ENCODE data around the gene ITGAV. TPM values are rescaled to one million over a fixed set of nuclear protein-coding genes. Genes with fewer than 3 reads are reported as not detected.

Gene ITGAV
- total RNA-seq, 1 experiment from 2014 or later, result 30.5 TPM

DNA sequence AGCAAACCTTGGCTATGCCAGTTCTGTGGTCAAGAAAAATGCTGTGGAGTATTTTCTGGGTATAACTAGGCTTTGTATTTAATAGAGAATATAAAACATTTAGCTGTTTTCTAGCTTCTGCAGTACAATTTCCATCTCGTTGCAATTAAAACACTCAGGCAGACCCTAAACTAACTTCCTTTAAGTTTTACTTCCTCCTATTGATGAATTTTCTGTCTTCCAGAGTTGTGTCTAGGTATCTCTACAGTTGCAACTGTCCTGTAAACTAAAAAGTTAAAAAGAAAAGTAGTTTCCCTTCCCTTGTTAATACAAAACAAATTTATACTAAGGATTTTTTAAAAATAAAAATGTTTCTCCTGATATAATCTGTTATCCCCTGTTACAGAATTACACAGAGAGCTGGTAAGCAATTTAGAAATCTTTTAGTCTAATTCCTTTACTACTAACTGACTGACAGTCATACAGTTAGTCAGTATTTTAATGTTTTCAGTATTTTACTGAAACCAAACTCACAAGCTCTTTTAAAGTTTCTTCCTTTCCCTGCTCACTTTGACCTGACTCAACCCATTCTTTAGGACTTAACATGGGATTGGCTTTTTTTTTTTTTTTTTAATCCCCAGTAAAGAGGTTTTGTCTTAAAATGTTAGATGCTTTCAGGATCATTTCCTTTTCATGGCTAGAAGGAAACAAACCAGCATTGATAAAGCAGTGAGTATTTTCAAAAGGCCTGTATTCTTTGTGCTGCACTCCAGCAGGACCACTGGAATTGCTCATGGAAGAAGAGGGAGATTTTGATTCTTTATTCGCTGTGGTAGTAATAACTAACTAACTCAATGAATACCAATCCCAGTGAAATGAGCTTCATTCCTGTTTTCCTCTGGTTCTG lies 22.9 kb downstream of the ITGAV start:
- no peak for DNase-seq
- Histone ChIP-seq H3K4me3 (ENCODE audit: insufficient read depth, low read depth, low read length) (no peak overlapping the region), H3K36me3 (replicated peaks; ENCODE audit: control insufficient read depth, insufficient read depth, low read length) (no peaks in the 10 kb centered on the region), H3K27me3 (ENCODE audit: control insufficient read depth, insufficient read depth, low read length) (no peaks in the 10 kb centered on the region)

DNA sequence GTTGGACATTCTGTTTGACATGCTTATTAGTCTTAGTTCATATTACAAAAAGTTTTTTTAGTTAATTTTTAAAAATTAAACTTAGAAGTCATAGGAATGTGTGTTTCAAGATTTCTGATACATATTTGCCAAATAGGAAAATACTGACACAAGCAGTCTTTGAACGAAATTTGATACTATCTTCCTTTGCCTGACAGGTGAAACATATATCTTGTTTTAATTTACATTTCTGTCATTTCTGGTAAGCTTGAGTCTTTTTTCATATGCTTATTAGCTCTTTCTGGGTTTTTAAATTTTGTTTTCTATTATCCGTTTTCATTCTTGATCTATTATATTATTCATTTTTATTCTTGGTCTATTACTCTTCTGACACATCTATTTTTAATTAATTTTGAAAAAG lies 24.5 kb downstream of the ITGAV start:
- no peak for DNase-seq
- no peaks in the 10 kb centered on the region for H3K36me3 ChIP-seq (replicated peaks; ENCODE audit: control insufficient read depth, insufficient read depth, low read length)
- H3K27me3 ChIP-seq (ENCODE audit: control insufficient read depth, insufficient read depth, low read length), result no peaks in the 10 kb centered on the region
- H3K4me3 ChIP-seq (ENCODE audit: insufficient read depth, low read depth, low read length), result no peak overlapping the region

DNA sequence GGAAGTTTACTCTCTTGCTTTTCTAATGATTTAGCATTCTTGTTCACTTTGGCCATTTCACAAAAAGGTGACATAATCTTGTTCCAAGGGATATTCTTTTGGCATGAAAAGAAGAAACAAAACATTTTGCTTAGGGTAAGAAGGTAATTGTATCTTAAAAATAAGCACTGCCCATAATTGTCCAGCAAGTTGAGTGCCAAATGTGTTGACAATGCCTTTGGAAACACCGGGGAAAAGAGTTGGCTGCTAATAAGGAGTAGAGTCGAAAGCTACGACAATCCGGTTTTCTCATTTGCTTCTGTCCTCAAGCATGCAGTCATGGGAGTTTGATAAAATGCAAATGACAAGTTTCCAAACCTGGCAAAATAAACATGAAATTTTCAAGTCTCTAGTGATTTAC lies 27.3 kb downstream of the ITGAV start:
- Histone ChIP-seq H3K4me3 (ENCODE audit: insufficient read depth, low read depth, low read length) (no peak overlapping the region), H3K27me3 (ENCODE audit: control insufficient read depth, insufficient read depth, low read length) (no peaks in the 10 kb centered on the region), H3K36me3 (replicated peaks; ENCODE audit: control insufficient read depth, insufficient read depth, low read length) (no peaks in the 10 kb centered on the region)
- no peak for DNase-seq

DNA sequence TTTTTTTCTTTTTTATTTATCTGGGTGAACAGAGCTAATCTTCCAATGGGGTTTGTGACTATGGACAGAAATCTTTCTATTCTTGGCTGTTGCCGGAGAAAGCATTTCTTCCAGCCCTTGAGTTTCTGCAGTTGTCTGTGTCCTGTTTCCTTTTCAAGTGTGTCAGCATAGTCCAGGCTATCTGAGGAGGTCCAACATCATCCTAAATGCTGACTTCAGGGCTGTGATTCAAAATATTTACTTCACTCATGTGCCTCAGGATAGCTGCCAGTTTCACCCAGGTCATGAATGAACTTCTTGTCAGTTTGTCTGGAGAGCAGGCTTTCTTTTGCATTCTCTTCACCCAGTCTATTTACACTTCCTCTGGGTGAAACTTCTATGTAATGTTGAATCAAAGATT lies 27.9 kb downstream of the ITGAV start:
- no peak for DNase-seq
- no peak overlapping the region for H3K4me3 ChIP-seq (ENCODE audit: insufficient read depth, low read depth, low read length)
- no peaks in the 10 kb centered on the region; the same call in 1 of the 2 replicates for H3K36me3 ChIP-seq (replicated peaks; ENCODE audit: control insufficient read depth, insufficient read depth, low read length)
- no peaks in the 10 kb centered on the region for H3K27me3 ChIP-seq (ENCODE audit: control insufficient read depth, insufficient read depth, low read length)

DNA sequence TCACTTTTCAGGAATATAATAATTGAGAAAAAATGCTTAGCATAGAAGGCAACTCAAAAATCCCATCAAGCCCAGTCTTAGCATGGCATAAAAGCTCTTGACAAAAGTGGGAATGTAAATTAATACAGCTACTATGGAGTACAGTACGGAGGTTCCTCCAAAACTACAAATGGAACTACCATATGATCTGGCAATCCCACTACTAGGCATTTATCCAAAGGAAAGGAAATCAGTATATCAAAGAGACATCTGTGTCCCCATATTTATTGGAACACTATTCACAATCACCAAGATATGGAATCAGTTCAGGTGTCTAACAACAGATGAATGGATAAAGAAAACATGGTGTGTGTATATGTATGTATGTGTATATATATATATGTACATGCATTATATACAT lies 28.8 kb downstream of the ITGAV start:
- no peak for DNase-seq
- Histone ChIP-seq H3K27me3 (ENCODE audit: control insufficient read depth, insufficient read depth, low read length) (no peaks in the 10 kb centered on the region), H3K4me3 (ENCODE audit: insufficient read depth, low read depth, low read length) (no peak overlapping the region), H3K36me3 (replicated peaks; ENCODE audit: control insufficient read depth, insufficient read depth, low read length) (no peaks in the 10 kb centered on the region; the same call in 1 of the 2 replicates)

DNA sequence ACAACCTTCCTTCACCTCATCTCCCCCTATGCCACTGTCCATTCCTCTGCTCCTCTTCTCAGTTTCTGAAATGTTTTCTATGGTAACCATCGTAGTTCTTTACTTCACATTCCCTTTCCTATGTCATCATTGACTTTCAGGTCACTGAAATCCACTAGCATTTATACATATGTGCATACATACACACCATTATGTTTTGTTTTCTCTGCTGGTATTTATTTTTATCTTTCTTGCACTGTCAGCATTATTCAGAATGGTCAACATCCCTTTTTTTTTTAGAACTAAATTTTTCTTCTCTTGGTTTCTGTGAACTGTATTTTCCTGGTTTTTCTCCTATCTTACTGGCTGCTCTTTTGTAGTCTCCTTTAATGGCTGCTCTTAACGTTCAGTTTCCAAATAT lies 33.2 kb downstream of the ITGAV start:
- no peak overlapping the region for H3K4me3 ChIP-seq (ENCODE audit: insufficient read depth, low read depth, low read length)
- no peaks in the 10 kb centered on the region; the same call in 1 of the 2 replicates for H3K36me3 ChIP-seq (replicated peaks; ENCODE audit: control insufficient read depth, insufficient read depth, low read length)
- no peak for DNase-seq

DNA sequence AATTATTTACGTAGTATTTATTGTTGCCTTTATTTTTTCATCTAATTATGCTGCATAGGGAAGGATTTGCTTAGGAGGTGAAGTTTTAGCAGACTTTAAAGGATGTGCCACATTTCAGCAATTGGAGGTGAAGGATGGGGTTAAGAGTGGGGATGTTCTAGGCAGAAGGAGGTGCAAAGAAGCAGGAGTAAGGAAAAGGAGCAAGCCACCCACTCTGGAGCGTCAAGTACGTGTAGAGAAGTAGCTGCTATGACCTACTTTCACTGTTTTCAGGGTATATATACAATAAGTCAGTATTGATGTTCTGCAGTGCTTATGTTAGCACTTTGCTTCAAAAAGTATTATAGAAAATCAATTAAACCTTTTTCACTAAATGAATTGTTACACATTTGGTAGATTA lies 34.4 kb downstream of the ITGAV start:
- H3K36me3 ChIP-seq (replicated peaks; ENCODE audit: control insufficient read depth, insufficient read depth, low read length), result no peaks in the 10 kb centered on the region; the same call in 1 of the 2 replicates
- H3K4me3 ChIP-seq (ENCODE audit: insufficient read depth, low read depth, low read length), result no peak overlapping the region
- no peak for DNase-seq
- no peaks in the 10 kb centered on the region for H3K27me3 ChIP-seq (ENCODE audit: control insufficient read depth, insufficient read depth, low read length)

More for the DNA sequence above, 33.2 kb downstream of the ITGAV start:
- H3K27me3 ChIP-seq (ENCODE audit: control insufficient read depth, insufficient read depth, low read length), result no peaks in the 10 kb centered on the region

DNA sequence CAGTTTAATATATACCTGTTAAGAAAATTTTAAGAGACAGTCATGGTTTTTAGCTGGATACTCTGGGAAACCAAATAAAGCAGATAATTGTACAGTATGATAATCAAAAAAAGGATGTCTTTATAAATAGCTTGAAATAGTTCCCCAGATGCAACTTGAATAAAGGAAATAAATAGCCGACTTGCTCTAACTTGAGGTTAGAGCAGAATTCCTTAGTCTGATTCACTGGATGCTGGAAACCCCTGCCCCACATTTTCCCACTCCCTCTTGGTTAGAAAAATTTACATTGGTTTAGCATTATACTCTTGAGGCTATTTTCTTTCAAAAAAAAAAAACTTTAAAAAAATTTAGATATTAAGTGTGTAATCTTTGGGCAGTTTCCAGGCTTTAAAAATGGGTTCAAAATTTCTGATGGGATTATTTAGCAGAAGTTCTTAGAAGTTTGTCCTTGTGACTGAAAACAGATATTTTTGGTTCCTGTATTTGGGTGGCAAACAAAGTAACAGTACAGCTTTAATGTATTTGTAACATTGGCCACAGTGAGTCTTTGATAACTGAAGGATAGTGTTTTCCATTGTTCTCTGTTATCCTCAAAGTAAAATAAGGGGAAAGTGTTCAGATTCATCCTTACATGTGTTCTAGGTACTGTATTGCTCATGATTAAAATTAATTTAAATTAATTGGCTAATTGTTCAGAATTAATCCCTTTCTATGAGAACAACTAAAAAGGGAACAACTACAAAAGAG lies 39.6 kb downstream of the ITGAV start:
- no peaks in the 10 kb centered on the region; the same call in 1 of the 2 replicates for H3K36me3 ChIP-seq (replicated peaks; ENCODE audit: control insufficient read depth, insufficient read depth, low read length)
- no peaks in the 10 kb centered on the region for H3K27me3 ChIP-seq (ENCODE audit: control insufficient read depth, insufficient read depth, low read length)
- no peak overlapping the region for H3K4me3 ChIP-seq (ENCODE audit: insufficient read depth, low read depth, low read length)
- DNase-seq, result no peak

DNA sequence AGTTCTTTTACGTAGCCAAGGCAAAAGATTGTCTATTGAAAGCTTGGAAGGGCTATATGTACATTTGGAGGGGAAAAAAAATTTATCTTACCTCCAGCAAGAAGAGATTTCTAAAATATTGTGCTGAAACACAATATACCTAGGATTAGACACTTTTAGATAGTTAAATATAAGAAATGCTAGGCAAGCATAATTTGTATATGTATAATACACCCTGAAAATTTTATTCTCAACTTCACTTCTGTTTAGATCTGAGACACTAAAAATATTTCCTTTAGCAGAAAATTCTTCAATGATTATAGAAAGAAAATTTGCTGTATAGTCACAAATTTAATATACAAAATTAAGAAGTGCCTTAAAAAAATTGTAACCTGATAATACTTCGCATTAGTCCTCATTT lies 42.6 kb downstream of the ITGAV start:
- Histone ChIP-seq H3K27me3 (ENCODE audit: control insufficient read depth, insufficient read depth, low read length) (no peaks in the 10 kb centered on the region), H3K36me3 (replicated peaks; ENCODE audit: control insufficient read depth, insufficient read depth, low read length) (no peaks in the 10 kb centered on the region), H3K4me3 (ENCODE audit: insufficient read depth, low read depth, low read length) (no peak overlapping the region)
- DNase-seq, result no peak

DNA sequence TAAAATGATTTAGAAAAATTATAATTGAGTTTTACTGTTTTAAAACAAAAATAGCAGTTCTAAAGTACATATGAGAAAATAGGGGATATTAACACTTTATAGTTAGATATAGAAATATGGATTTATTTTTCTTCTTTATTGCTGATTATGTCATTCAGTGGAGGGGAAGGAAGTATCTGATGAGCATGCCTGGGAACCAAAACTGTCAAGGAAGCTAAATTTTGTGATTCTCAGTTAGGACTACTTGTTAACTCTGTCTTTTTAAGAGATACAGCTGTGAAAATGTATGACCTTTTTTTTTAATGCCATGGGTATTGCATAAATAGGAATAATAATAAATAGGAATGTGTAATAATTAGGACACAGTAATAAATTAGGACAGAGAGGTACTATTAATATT lies 44.8 kb downstream of the ITGAV start:
- DNase-seq, result no peak
- no peaks in the 10 kb centered on the region for H3K27me3 ChIP-seq (ENCODE audit: control insufficient read depth, insufficient read depth, low read length)
- H3K4me3 ChIP-seq (ENCODE audit: insufficient read depth, low read depth, low read length), result no peak overlapping the region
- peaks cover 2% of the 10 kb centered on the region for H3K36me3 ChIP-seq (replicated peaks; ENCODE audit: control insufficient read depth, insufficient read depth, low read length)

DNA sequence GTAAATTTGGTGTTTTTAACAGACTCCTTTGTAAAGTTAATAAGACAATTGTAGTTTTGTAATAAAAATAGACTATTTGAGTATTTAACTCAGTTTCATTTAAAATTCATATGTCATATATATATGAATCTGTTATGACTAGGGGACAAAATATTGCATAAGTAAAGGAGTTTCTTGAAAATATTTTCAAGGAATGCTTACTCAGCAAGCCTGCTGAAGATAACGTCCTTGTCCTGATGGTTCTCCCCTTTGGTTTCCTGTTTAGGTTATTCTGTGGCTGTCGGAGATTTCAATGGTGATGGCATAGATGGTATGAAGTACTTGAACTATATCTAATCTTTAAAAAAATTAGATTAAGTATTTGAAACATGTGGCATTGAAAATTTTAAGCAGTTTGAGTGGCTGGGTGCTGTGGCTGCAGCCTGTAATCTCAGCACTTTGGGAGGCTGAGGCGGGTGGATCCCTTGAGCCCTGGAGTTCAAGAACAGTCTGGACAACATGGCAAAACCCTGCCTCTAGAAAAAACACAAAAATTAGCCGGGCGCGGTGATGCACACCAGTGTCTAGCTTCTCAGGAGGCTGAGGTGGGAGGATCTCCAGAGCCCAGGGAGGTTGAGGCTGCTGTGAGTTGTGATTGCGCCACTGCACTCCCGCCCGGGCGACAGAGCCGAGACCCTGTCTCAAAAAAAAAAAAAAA lies 47.1 kb downstream of the ITGAV start:
- no peak for DNase-seq
- peaks cover 5% of the 10 kb centered on the region for H3K36me3 ChIP-seq (replicated peaks; ENCODE audit: control insufficient read depth, insufficient read depth, low read length)

DNA sequence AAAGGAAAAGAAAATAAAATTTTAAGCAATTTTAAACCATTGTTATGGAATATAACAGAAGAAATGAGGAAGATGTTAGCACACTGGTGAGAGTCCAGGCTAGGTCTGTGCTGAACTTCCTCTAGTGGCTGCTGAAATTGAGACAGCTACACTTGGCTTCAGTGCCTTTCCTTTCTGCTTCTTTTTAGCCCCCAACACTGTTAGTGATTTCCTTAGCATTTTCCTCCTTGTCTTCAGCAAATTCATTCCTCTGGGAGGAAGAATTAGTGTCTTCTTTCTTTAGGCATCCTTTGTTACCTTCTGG lies 47.6 kb downstream of the ITGAV start:
- Histone ChIP-seq H3K27me3 (ENCODE audit: control insufficient read depth, insufficient read depth, low read length) (no peaks in the 10 kb centered on the region), H3K4me3 (ENCODE audit: insufficient read depth, low read depth, low read length) (no peak overlapping the region), H3K36me3 (replicated peaks; ENCODE audit: control insufficient read depth, insufficient read depth, low read length) (peaks cover 5% of the 10 kb centered on the region)
- DNase-seq, result no peak

More for the DNA sequence above, 47.1 kb downstream of the ITGAV start:
- Histone ChIP-seq H3K27me3 (ENCODE audit: control insufficient read depth, insufficient read depth, low read length) (no peaks in the 10 kb centered on the region), H3K4me3 (ENCODE audit: insufficient read depth, low read depth, low read length) (no peak overlapping the region)

DNA sequence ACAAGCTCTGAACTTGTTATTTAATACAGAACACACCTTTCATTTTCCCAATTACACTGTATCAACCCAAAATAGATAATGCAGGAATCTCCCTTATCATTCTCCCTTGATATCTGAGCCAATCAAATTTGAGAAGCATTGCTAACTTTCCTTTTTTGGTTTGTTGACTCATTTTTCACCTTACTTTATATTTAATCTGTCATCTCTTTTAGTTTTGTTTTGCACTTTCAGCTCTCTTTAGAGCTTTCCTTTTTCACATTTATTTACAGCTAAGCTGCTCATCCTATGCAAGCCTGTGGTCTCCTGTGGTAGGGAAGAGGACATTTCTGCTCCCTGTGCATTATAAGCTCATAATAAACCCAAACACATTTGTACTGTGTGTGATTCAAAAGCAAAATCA lies 50.1 kb downstream of the ITGAV start:
- H3K4me3 ChIP-seq (ENCODE audit: insufficient read depth, low read depth, low read length), result no peak overlapping the region
- no peaks in the 10 kb centered on the region for H3K27me3 ChIP-seq (ENCODE audit: control insufficient read depth, insufficient read depth, low read length)
- DNase-seq, result no peak
- peaks cover 5% of the 10 kb centered on the region for H3K36me3 ChIP-seq (replicated peaks; ENCODE audit: control insufficient read depth, insufficient read depth, low read length)

DNA sequence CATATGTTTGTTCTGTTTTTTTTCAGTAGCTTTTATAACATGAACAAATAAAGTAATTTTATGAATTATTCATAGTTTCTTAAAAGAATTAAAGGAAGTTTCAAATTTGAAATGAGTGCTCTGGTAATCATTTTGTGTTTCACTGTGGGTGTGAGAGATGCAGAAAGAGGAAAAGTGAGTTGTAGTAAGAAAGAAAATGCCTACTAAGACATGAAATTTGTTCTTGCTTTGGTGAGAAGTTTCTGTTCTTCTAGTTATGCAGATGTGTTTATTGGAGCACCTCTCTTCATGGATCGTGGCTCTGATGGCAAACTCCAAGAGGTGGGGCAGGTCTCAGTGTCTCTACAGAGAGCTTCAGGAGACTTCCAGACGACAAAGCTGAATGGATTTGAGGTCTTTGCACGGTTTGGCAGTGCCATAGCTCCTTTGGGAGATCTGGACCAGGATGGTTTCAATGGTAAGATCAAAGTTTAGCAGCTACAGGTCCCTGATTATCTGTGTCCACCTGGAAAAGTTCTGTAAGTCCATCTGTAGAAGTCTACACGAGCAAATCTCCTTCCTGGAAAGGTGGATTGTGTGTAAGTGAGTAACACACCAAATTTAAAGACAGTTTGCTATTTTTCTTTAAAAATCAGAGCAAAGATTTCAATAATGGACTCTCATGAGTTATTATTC lies 51.4 kb downstream of the ITGAV start:
- Histone ChIP-seq H3K36me3 (replicated peaks; ENCODE audit: control insufficient read depth, insufficient read depth, low read length) (peaks cover 5% of the 10 kb centered on the region), H3K27me3 (ENCODE audit: control insufficient read depth, insufficient read depth, low read length) (no peaks in the 10 kb centered on the region)
- DNase-seq, result no peak

More for the DNA sequence above, 51.4 kb downstream of the ITGAV start:
- H3K4me3 ChIP-seq (ENCODE audit: insufficient read depth, low read depth, low read length), result no peak overlapping the region
